GM12872 (cell line): Measurements from ENCODE around the gene NFE2L3.

Experiments
- CTCF ChIP-seq: IDR thresholded peaks from 3 replicates; pipeline ENCODE4 v1.5.1; 2011; ENCODE audit warnings: low read depth, mild to moderate bottlenecking, low read length, moderate library complexity; ENCODE audit not compliant: insufficient read depth

Gene NFE2L3

DNA sequence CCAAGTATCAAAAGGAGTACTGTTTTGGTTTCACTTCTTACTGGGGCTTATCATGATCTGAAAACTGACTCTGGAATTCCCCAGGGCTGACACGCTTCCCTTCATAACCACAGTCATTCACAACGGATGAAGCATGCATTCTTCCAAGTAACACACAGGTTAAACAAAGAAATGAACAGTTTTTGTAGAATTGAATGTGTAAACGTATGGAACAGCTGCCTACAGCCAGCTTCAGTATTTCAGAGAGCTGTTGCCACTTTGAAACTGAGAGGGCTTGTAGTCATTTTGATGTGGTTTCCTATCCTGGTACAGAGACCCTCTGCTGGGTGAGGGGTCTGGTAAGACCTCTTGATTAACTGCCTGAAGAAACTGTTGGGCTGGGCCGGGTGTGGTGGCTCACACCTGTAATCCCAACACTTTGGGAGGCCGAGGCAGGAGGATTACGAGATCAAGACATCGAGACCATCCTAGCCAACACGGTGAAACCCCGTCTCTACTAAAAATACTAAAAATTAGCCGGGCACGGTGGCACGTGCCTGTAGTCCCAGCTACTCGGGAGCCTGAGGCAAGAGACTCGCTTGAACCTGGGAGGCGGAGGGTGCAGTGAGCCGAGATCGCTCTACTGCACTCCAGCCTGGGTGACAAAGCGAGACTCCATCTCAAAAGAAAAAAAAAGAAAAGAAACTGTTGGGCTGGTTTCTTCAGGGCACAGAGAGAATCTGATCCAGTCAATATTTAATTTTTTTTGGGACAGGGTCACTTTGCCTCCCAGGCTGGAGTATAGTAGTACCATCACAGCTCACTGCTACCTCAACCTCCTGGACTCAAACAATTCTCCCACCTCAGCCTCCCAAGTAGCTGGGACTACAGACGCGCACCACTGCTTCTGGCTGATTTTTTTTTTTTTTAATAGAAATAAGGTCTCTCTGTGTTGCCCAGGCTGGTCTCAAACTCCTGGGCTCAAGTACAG lies 4.7 kb downstream of the NFE2L3 start:
- no peak for TF ChIP-seq CTCF

GRCh38 chr7:26157520-26158105 lies 5.6 kb downstream of the NFE2L3 start:
- TF ChIP-seq CTCF = no peak

DNA sequence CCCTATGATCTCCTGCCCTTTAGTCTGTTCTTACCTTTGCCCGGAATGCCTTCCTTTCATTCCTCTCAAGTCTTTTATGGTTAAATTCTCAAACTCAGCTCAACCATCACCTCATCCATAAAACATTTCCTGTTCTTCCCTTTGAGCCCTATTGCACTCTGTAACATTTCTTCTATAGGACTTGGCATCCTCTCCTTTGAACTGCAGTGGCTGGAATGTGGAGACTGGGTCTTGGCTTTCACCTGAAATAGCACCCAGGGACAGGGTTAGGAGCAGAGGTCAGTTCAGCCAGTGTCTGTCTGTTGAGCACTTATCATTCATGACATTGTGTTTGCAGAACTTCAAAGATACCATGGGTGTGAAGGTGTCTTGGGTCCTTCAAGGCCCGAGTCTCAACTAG lies 7.2 kb downstream of the NFE2L3 start:
- TF ChIP-seq CTCF = no peak

GRCh38 chr7:26160896-26161295 lies 8.9 kb downstream of the NFE2L3 start:
- no peak for TF ChIP-seq CTCF

- TF ChIP-seq CTCF = no peak
Observed at GRCh38 chr7:26162431-26162830, 10.4 kb downstream of the NFE2L3 start.

GRCh38 chr7:26165950-26166683 lies 14.1 kb downstream of the NFE2L3 start:
- no peak for TF ChIP-seq CTCF

GRCh38 chr7:26166684-26167266 lies 14.8 kb downstream of the NFE2L3 start:
- no peak for TF ChIP-seq CTCF
